HEK293 (cell line): ENCODE results near the gene ELL.

ENCODE experiments used
- CTCF ChIA-PET: fragments of 350-600 bp; formaldehyde crosslinking; extraction: SDS; loops from one replicate; lab custom pipeline; 2021; ENCODE audit warnings: antibody characterized with exemption; lab: Yijun Ruan, JAX
- POLR2A ChIA-PET: fragments of 300-600 bp; formaldehyde crosslinking; extraction: SDS; loops from one replicate; lab custom pipeline; 2020; ENCODE audit warnings: antibody characterized with exemption, inconsistent platforms; lab: Yijun Ruan, JAX
- H3K27ac ChIP-seq: fragments of 200-500 bp; sonication (Bioruptor generic); 2 replicates; pipeline ENCODE4 v1.5.1; 2014; ENCODE audit warnings: low read depth, low read length, control low read depth, inconsistent platforms; ENCODE audit errors: extremely low read depth
- H3K36me3 ChIP-seq, 2 experiments: fragments of 200-500 bp in 1 of 2; sonication (Bioruptor generic) in 1 of 2; 1 replicate in 1 of 2; 2 replicates in 1 of 2; pipeline ENCODE4 v1.5.1; 2014 to 2017; ENCODE audit warnings: inconsistent platforms in 2 of 2, low read length in 2 of 2; ENCODE audit not compliant: control insufficient read depth in 2 of 2, insufficient read depth in 1 of 2
- H3K4me1 ChIP-seq: fragments of 200-500 bp; sonication (Bioruptor generic); 2 replicates; pipeline ENCODE4 v1.5.1; 2014; ENCODE audit warnings: mild to moderate bottlenecking, low read length, inconsistent platforms; ENCODE audit not compliant: control insufficient read depth, insufficient read depth
- H3K4me3 ChIP-seq: 2 replicates; pipeline ENCODE4 v1.5.1; 2011; ENCODE audit warnings: low read depth, mild to moderate bottlenecking, control low read depth, low read length, moderate library complexity
- H3K9me3 ChIP-seq: fragments of 200-500 bp; sonication (Bioruptor generic); 2 replicates; pipeline ENCODE4 v1.5.1; 2014; ENCODE audit warnings: low read depth, low read length, inconsistent platforms; ENCODE audit not compliant: control insufficient read depth, insufficient read depth
- BCL11A ChIP-seq: fragments of 450-650 bp; formaldehyde crosslinking; IDR thresholded peaks from 2 replicates; pipeline ENCODE4 v1.5.1; 2016; ENCODE audit warnings: low read depth, missing biosample characterization, missing genetic modification characterization
- IKZF3 ChIP-seq: fragments of 450-650 bp; IDR thresholded peaks from 2 replicates; pipeline ENCODE4 v1.5.0; 2018; ENCODE audit warnings: missing biosample characterization, mild to moderate bottlenecking, missing genetic modification characterization, moderate library complexity
- KLF1 ChIP-seq: fragments of 450-650 bp; formaldehyde crosslinking; IDR thresholded peaks from 2 replicates; pipeline ENCODE4 v1.5.1; 2016; ENCODE audit warnings: missing biosample characterization, missing genetic modification characterization
- KLF7 ChIP-seq: fragments of 450-650 bp; formaldehyde crosslinking; IDR thresholded peaks from 2 replicates; pipeline ENCODE4 v1.5.1; 2016; ENCODE audit warnings: missing biosample characterization, missing genetic modification characterization, borderline replicate concordance
- KLF8 ChIP-seq: fragments of 450-650 bp; formaldehyde crosslinking; IDR thresholded peaks from 2 replicates; pipeline ENCODE4 v1.5.1; 2016; ENCODE audit warnings: missing biosample characterization, missing genetic modification characterization
- MEIS1 ChIP-seq: sonication (generic); formaldehyde crosslinking; IDR thresholded peaks from 2 replicates; pipeline ENCODE4 v1.8.1; 2022; ENCODE audit warnings: missing genetic modification reagents, mild to moderate bottlenecking, borderline replicate concordance
- PBX3 ChIP-seq: sonication (generic); formaldehyde crosslinking; IDR thresholded peaks from 2 replicates; pipeline ENCODE4 v1.8.1; 2022; ENCODE audit warnings: mild to moderate bottlenecking, moderate library complexity, missing genetic modification reagents
- PRDM1 ChIP-seq: fragments of 450-650 bp; formaldehyde crosslinking; IDR thresholded peaks from 2 replicates; pipeline ENCODE4; 2016; ENCODE audit warnings: missing biosample characterization, missing genetic modification characterization
- RBAK ChIP-seq: fragments of 450-650 bp; formaldehyde crosslinking; IDR thresholded peaks from 2 replicates; pipeline ENCODE4 v1.5.1; 2016; ENCODE audit warnings: missing biosample characterization, missing genetic modification characterization
- TCF7L2 ChIP-seq: IDR thresholded peaks from 2 replicates; pipeline ENCODE4 v1.6.1; 2011; ENCODE audit warnings: low read depth, mild to moderate bottlenecking, inconsistent platforms, low read length, moderate library complexity, borderline replicate concordance
- TRIM28 ChIP-seq: IDR thresholded peaks from 2 replicates; pipeline ENCODE4 v1.6.1; 2011; ENCODE audit warnings: low read length, control low read depth, borderline replicate concordance
- ZBTB1 ChIP-seq: fragments of 450-650 bp; formaldehyde crosslinking; IDR thresholded peaks from 2 replicates; pipeline ENCODE4 v1.5.1; 2016; ENCODE audit warnings: missing biosample characterization, missing genetic modification characterization
- ZBTB20 ChIP-seq: fragments of 450-650 bp; formaldehyde crosslinking; IDR thresholded peaks from 2 replicates; pipeline ENCODE4 v1.5.1; 2016; ENCODE audit warnings: missing biosample characterization, missing genetic modification characterization
- ZBTB8A ChIP-seq: fragments of 450-650 bp; formaldehyde crosslinking; IDR thresholded peaks from 2 replicates; pipeline ENCODE4 v1.5.1; 2016; ENCODE audit warnings: missing biosample characterization, missing genetic modification characterization
- ZNF132 ChIP-seq: fragments of 450-650 bp; formaldehyde crosslinking; IDR thresholded peaks from 2 replicates; pipeline ENCODE4 v1.5.1; 2017; ENCODE audit warnings: missing biosample characterization, missing genetic modification characterization, borderline replicate concordance
- ZNF394 ChIP-seq: fragments of 450-650 bp; formaldehyde crosslinking; IDR thresholded peaks from 2 replicates; pipeline ENCODE4 v1.5.1; 2016; ENCODE audit warnings: missing biosample characterization, missing genetic modification characterization, mild to moderate bottlenecking, moderate library complexity, borderline replicate concordance
- ZNF433 ChIP-seq: fragments of 450-650 bp; formaldehyde crosslinking; IDR thresholded peaks from 2 replicates; pipeline ENCODE4 v1.5.1; 2016; ENCODE audit warnings: missing biosample characterization, missing genetic modification characterization, low read depth
- ZNF48 ChIP-seq: fragments of 450-650 bp; formaldehyde crosslinking; IDR thresholded peaks from 2 replicates; pipeline ENCODE4 v1.5.1; 2016; ENCODE audit warnings: missing biosample characterization, missing genetic modification characterization
- ZNF560 ChIP-seq: fragments of 450-650 bp; formaldehyde crosslinking; IDR thresholded peaks from 2 replicates; pipeline ENCODE4 v1.5.1; 2017; ENCODE audit warnings: missing biosample characterization, missing genetic modification characterization, borderline replicate concordance
- ZNF600 ChIP-seq: fragments of 450-650 bp; formaldehyde crosslinking; IDR thresholded peaks from 2 replicates; pipeline ENCODE4 v1.5.1; 2016; ENCODE audit warnings: missing biosample characterization, missing genetic modification characterization
- ZNF626 ChIP-seq: fragments of 450-650 bp; sonication (Bioruptor Pico); formaldehyde crosslinking; IDR thresholded peaks from 2 replicates; pipeline ENCODE4 v1.5.1; 2018; ENCODE audit warnings: missing biosample characterization, missing genetic modification characterization, inconsistent platforms
- ZNF658 ChIP-seq: fragments of 450-650 bp; formaldehyde crosslinking; IDR thresholded peaks from 2 replicates; pipeline ENCODE4; 2016; ENCODE audit warnings: missing biosample characterization, missing genetic modification characterization
- ZSCAN16 ChIP-seq: fragments of 450-650 bp; formaldehyde crosslinking; IDR thresholded peaks from 2 replicates; pipeline ENCODE4 v1.5.1; 2016; ENCODE audit warnings: missing biosample characterization, missing genetic modification characterization
- ZXDB ChIP-seq: fragments of 450-650 bp; formaldehyde crosslinking; IDR thresholded peaks from 2 replicates; pipeline ENCODE4 v1.5.1; 2016; ENCODE audit warnings: missing biosample characterization, missing genetic modification characterization
- TF ChIP-seq, protein P1 (sequence below): fragments of 450-650 bp; formaldehyde crosslinking; IDR thresholded peaks from 2 replicates; pipeline ENCODE4 v1.5.1; 2016; ENCODE audit warnings: missing biosample characterization, missing genetic modification characterization
- TF ChIP-seq, protein P2 (sequence below): fragments of 450-650 bp; formaldehyde crosslinking; IDR thresholded peaks from 2 replicates; pipeline ENCODE4 v1.5.1; 2016; ENCODE audit warnings: missing biosample characterization, missing genetic modification characterization

ELL gene

GRCh38 chr19:18470787-18471186 lies 51.1 kb downstream of the ELL start:
- no peaks in the 10 kb centered on the region for H3K36me3 ChIP-seq
- no peaks in the 10 kb centered on the region for H3K9me3 ChIP-seq
- POLR2A ChIA-PET: interaction anchor here (0.6 kb wide), 2 partner anchors 8 to 68 kb away, joined by 4 to 7 read pairs; no protein-coding TSS in a partner anchor
- CTCF ChIA-PET: interaction anchor here (0.5 to 3.0 kb wide), 18 partner anchors 8 to 516 kb away, joined by 3 to 18 read pairs (median 3); partner anchors contain the start of gene SSBP4
- no peak overlapping the region for H3K27ac ChIP-seq
- no peaks in the 10 kb centered on the region for H3K4me1 ChIP-seq
- H3K4me3 ChIP-seq: no peak overlapping the region
- TF ChIP-seq ZBTB20 (tag by site-specific recombination): no peak
- no peak for TF ChIP-seq ZSCAN16 (tag by site-specific recombination)
- no peak for TF ChIP-seq ZNF433 (tag by site-specific recombination)
- no peak for TF ChIP-seq ZNF48 (tag by site-specific recombination)
- TF ChIP-seq ZNF132: no peak
- TF ChIP-seq PRDM1 (tag by site-specific recombination): no peak
- TF ChIP-seq, protein P1, sequence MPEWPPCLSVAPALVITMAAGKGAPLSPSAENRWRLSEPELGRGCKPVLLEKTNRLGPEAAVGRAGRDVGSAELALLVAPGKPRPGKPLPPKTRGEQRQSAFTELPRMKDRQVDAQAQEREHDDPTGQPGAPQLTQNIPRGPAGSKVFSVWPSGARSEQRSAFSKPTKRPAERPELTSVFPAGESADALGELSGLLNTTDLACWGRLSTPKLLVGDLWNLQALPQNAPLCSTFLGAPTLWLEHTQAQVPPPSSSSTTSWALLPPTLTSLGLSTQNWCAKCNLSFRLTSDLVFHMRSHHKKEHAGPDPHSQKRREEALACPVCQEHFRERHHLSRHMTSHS: no peak
- no peak for TF ChIP-seq TCF7L2
- no peak for TF ChIP-seq ZNF626 (tag by site-specific recombination)
- TF ChIP-seq KLF8 (tag by site-specific recombination): no peak
- TF ChIP-seq ZXDB (tag by site-specific recombination): no peak
- TF ChIP-seq ZNF394 (tag by site-specific recombination): no peak
- no peak for TF ChIP-seq MEIS1 (CRISPR knock-in tag)
- no peak for TF ChIP-seq KLF7 (tag by site-specific recombination)
- TF ChIP-seq ZBTB1: no peak
- TF ChIP-seq, all 188 proteins: peak for 0

DNA sequence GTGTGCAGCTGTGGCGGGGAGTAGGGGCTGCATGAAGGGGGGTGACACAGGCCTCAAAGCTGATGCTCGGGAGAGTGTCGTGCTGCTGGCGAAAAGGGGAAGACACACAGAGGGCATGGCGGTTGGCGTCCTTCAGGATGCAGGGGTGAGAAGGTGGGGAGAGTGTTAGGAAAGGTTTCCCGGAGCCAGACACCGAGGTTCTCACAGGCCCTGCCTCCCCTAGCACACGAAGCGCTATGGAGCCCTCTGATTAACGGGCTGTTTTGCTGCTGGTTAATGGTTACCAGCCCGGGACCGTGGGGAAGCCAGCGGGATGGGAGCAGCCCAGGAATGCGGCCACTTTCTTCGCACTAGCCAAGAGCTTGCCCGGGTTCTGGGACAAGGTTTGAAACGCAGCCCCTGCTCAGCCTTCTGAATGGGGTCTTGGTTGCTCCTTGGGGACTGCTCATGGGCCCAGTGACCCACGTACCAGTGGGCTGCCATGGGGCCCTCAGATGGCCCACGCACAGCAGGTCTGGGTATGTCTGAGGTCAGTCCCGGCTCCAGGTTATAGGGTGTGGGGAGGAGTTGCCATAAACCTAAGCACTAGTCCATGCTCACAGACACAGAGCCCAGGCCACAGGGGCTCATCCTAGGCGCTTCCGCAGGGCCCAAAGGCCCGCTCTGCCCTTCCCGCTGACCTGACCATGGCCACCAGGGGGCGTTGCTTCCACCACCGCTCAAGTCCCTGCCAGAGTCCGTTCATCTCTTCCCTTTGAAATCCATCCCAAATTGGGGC lies 52.6 kb downstream of the ELL start:
- ChIA-PET CTCF (interaction anchor here (0.5 to 3.0 kb wide), 36 partner anchors 8 to 518 kb away, joined by 3 to 18 read pairs (median 4); partner anchors contain the start of genes REX1BD and UBA52), POLR2A (no interaction called here)
- no peak overlapping the region for H3K27ac ChIP-seq
- H3K36me3 ChIP-seq: no peaks in the 10 kb centered on the region
- H3K4me3 ChIP-seq: no peak overlapping the region
- no peak for TF ChIP-seq KLF1 (tag by site-specific recombination)
- no peak for TF ChIP-seq TRIM28
- peak; percentile 42; the same call in 1 of the 2 replicates for TF ChIP-seq ZBTB8A (tag by site-specific recombination)
- TF ChIP-seq RBAK: no peak
- peak; percentile 69 for TF ChIP-seq ZNF600 (tag by site-specific recombination)
- TF ChIP-seq, protein P2, sequence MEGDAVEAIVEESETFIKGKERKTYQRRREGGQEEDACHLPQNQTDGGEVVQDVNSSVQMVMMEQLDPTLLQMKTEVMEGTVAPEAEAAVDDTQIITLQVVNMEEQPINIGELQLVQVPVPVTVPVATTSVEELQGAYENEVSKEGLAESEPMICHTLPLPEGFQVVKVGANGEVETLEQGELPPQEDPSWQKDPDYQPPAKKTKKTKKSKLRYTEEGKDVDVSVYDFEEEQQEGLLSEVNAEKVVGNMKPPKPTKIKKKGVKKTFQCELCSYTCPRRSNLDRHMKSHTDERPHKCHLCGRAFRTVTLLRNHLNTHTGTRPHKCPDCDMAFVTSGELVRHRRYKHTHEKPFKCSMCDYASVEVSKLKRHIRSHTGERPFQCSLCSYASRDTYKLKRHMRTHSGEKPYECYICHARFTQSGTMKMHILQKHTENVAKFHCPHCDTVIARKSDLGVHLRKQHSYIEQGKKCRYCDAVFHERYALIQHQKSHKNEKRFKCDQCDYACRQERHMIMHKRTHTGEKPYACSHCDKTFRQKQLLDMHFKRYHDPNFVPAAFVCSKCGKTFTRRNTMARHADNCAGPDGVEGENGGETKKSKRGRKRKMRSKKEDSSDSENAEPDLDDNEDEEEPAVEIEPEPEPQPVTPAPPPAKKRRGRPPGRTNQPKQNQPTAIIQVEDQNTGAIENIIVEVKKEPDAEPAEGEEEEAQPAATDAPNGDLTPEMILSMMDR (tag by site-specific recombination): peak; percentile 86
- no peak for TF ChIP-seq BCL11A (tag by site-specific recombination)
- TF ChIP-seq IKZF3 (tag by site-specific recombination): peak; percentile 17; the same call in 1 of the 2 replicates
- peak; percentile 48; the same call in 1 of the 2 replicates for TF ChIP-seq PBX3 (CRISPR knock-in tag)
- TF ChIP-seq ZXDB (tag by site-specific recombination): peak; percentile 16; the same call in 1 of the 2 replicates
- no peak for TF ChIP-seq ZNF658 (tag by site-specific recombination)
- TF ChIP-seq ZNF560 (tag by site-specific recombination): no peak
- peaks cover 4% of the 10 kb centered on the region; the same call in 1 of the 2 replicates for H3K4me1 ChIP-seq
- H3K9me3 ChIP-seq: no peaks in the 10 kb centered on the region
